ENCODE data around the gene CCP110. TPM values are rescaled to one million over a fixed set of nuclear protein-coding genes. Genes with fewer than 3 reads are reported as not detected.

Gene CCP110
- total and polyA plus RNA-seq, 4 donors = 7.4 to 67.9 (median 15.4) TPM

GRCh38 chr16:19506965-19507364 lies 16.8 kb upstream of the CCP110 start:
- H3K9me3 ChIP-seq (ENCODE audit: control insufficient read depth in 4 of 4, insufficient read depth in 3 of 4, low read length in 3 of 4) = no peaks in the 10 kb centered on the region
- DNase-seq = no peak
- H3K9ac ChIP-seq (ENCODE audit: insufficient read depth in 1 of 2, low read length in 2 of 2) = no peak overlapping the region
- no peak overlapping the region for H3K27ac ChIP-seq (ENCODE audit: low read depth in 1 of 2, low read length in 1 of 2)
- H3K36me3 ChIP-seq (ENCODE audit: control insufficient read depth in 4 of 4, insufficient read depth in 4 of 4, low read length in 4 of 4) = peaks cover 16 to 37% (median 21%) of the 10 kb centered on the region in 4 donors
- no peak overlapping the region for H3K4me3 ChIP-seq
- ATAC-seq (ENCODE audit: insufficient read depth, low FRiP score) = no peak
- no peaks in the 10 kb centered on the region for H3K4me1 ChIP-seq (ENCODE audit: control insufficient read depth in 5 of 5, insufficient read depth in 5 of 5, low read length in 5 of 5)
- no peaks in the 10 kb centered on the region for H3K27me3 ChIP-seq (ENCODE audit: control insufficient read depth in 3 of 3, insufficient read depth in 3 of 3, low read length in 2 of 3)
- no peak for TF ChIP-seq CTCF (IDR thresholded peaks at IDR 0.05; ENCODE audit: control extremely low read depth, extremely low read depth)
- 89 to 97% methylated on average over 4 of the region's 4 CpGs for whole genome bisulfite sequencing, 2 donors

- Histone ChIP-seq H3K9ac (ENCODE audit: insufficient read depth in 1 of 2, low read length in 2 of 2) (no peak overlapping the region), H3K27me3 (ENCODE audit: control insufficient read depth in 3 of 3, insufficient read depth in 3 of 3, low read length in 2 of 3) (no peaks in the 10 kb centered on the region), H3K36me3 (ENCODE audit: control insufficient read depth in 4 of 4, insufficient read depth in 4 of 4, low read length in 4 of 4) (peaks cover 11 to 33% (median 17%) of the 10 kb centered on the region in 4 donors), H3K4me1 (ENCODE audit: control insufficient read depth in 5 of 5, insufficient read depth in 5 of 5, low read length in 5 of 5) (no peaks in the 10 kb centered on the region), H3K27ac (ENCODE audit: low read depth in 1 of 2, low read length in 1 of 2) (no peak overlapping the region), H3K4me3 (no peak overlapping the region), H3K9me3 (ENCODE audit: control insufficient read depth in 4 of 4, insufficient read depth in 3 of 4, low read length in 3 of 4) (no peaks in the 10 kb centered on the region)
- 87 to 96% methylated on average over 2 of the region's 2 CpGs for WGBS, 2 donors
- DNase-seq (no peak), ATAC-seq (ENCODE audit: insufficient read depth, low FRiP score) (no peak)
- TF ChIP-seq CTCF (IDR thresholded peaks at IDR 0.05; ENCODE audit: control extremely low read depth, extremely low read depth) = no peak
Observed at GRCh38 chr16:19507867-19508266, 15.9 kb upstream of the CCP110 start.

GRCh38 chr16:19512297-19512696 lies 11.4 kb upstream of the CCP110 start:
- no peak for ATAC-seq (ENCODE audit: insufficient read depth, low FRiP score)
- no peak for DNase-seq
- Histone ChIP-seq H3K4me1 (ENCODE audit: control insufficient read depth in 5 of 5, insufficient read depth in 5 of 5, low read length in 5 of 5) (peaks cover 0 to 2% (median 0%) of the 10 kb centered on the region in 5 donors), H3K9me3 (ENCODE audit: control insufficient read depth in 4 of 4, insufficient read depth in 3 of 4, low read length in 3 of 4) (no peaks in the 10 kb centered on the region), H3K27me3 (ENCODE audit: control insufficient read depth in 3 of 3, insufficient read depth in 3 of 3, low read length in 2 of 3) (no peaks in the 10 kb centered on the region), H3K4me3 (no peak overlapping the region), H3K27ac (ENCODE audit: low read depth in 1 of 2, low read length in 1 of 2) (no peak overlapping the region), H3K9ac (ENCODE audit: insufficient read depth in 1 of 2, low read length in 2 of 2) (no peak overlapping the region), H3K36me3 (ENCODE audit: control insufficient read depth in 4 of 4, insufficient read depth in 4 of 4, low read length in 4 of 4) (peaks cover 2 to 31% (median 25%) of the 10 kb centered on the region in 4 donors)
- TF ChIP-seq CTCF (IDR thresholded peaks at IDR 0.05; ENCODE audit: control extremely low read depth, extremely low read depth) = no peak
